ENCODE results near the gene IQSEC1. TPM values are rescaled to one million over a fixed set of nuclear protein-coding genes. Genes with fewer than 3 reads are reported as not detected.
"Not testable (repeated sequence)": the region's sequence is repeated elsewhere in the genome, so short reads cannot be mapped to it uniquely, and the experiment has no call there.

The IQSEC1 gene
- total RNA-seq, 3 donors from 2014 or later: 19.8 to 42.2 (median 21.9) TPM

GRCh38 chr3:12884186-12884680 lies 189.0 kb downstream of the IQSEC1 start:
- Histone ChIP-seq H3K9me3 (no peaks in the 10 kb centered on the region), H3K4me3 (no peak overlapping the region), H3K4me1 (ENCODE audit: low read depth) (no peaks in the 10 kb centered on the region), H3K36me3 (ENCODE audit: low read depth) (no peaks in the 10 kb centered on the region)
- intact Hi-C loops (cut with DNase I, micrococcal nuclease): no loop called here
- no peak for DNase-seq
- ATAC-seq: no peak
- TF ChIP-seq, protein P1, sequence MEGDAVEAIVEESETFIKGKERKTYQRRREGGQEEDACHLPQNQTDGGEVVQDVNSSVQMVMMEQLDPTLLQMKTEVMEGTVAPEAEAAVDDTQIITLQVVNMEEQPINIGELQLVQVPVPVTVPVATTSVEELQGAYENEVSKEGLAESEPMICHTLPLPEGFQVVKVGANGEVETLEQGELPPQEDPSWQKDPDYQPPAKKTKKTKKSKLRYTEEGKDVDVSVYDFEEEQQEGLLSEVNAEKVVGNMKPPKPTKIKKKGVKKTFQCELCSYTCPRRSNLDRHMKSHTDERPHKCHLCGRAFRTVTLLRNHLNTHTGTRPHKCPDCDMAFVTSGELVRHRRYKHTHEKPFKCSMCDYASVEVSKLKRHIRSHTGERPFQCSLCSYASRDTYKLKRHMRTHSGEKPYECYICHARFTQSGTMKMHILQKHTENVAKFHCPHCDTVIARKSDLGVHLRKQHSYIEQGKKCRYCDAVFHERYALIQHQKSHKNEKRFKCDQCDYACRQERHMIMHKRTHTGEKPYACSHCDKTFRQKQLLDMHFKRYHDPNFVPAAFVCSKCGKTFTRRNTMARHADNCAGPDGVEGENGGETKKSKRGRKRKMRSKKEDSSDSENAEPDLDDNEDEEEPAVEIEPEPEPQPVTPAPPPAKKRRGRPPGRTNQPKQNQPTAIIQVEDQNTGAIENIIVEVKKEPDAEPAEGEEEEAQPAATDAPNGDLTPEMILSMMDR (IDR thresholded peaks at IDR 0.05): no peak

GRCh38 chr3:12882336-12883310 lies 190.6 kb downstream of the IQSEC1 start:
- H3K4me3 ChIP-seq: no peak overlapping the region
- TF ChIP-seq, protein P1 (IDR thresholded peaks at IDR 0.05): no peak
- intact Hi-C loops (cut with DNase I, micrococcal nuclease): no loop called here
- H3K9me3 ChIP-seq: no peaks in the 10 kb centered on the region
- DNase-seq (no peak), ATAC-seq (no peak)
- H3K4me1 ChIP-seq (ENCODE audit: low read depth): no peaks in the 10 kb centered on the region
- H3K36me3 ChIP-seq (ENCODE audit: low read depth): no peaks in the 10 kb centered on the region

- H3K36me3 ChIP-seq (ENCODE audit: low read depth); H3K9me3 ChIP-seq; H3K4me3 ChIP-seq; DNase-seq; H3K4me1 ChIP-seq (ENCODE audit: low read depth); ATAC-seq; intact Hi-C loops (cut with DNase I, micrococcal nuclease): not testable (repeated sequence)
These were observed 191.4 kb downstream of the IQSEC1 start for GRCh38 chr3:12881858-12882257.

- intact Hi-C loops (cut with DNase I, micrococcal nuclease): no loop called here
- TF ChIP-seq, protein P1 (IDR thresholded peaks at IDR 0.05): no peak
- ATAC-seq: no peak
These were observed 193.9 kb downstream of the IQSEC1 start for GRCh38 chr3:12879191-12879815.

DNA sequence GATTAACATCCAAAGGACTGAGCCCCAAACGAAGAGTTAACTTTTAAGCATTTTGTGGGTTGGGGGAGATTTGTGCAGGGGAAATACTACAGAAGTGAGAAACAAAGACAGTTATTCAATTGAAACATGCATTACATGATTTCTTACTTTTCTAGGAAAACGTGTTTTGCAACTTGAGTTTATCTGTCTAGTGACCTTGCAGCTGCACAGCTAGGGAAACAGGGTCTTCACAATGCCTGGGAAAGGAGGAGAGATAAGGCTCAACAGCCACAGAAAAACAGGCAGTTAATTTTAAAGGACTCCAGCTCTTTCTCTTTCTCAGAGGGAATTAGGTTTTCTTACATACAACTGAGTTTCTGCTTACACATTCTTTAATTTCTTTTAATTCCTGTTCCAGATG lies 194.5 kb downstream of the IQSEC1 start:
- ATAC-seq; H3K4me3 ChIP-seq; DNase-seq; intact Hi-C loops (cut with DNase I, micrococcal nuclease); H3K4me1 ChIP-seq (ENCODE audit: low read depth); H3K9me3 ChIP-seq; H3K36me3 ChIP-seq (ENCODE audit: low read depth): not testable (repeated sequence)

More at GRCh38 chr3:12879191-12879815, 193.9 kb downstream of the IQSEC1 start:
- no peak for DNase-seq
- Histone ChIP-seq H3K4me1 (ENCODE audit: low read depth) (no peaks in the 10 kb centered on the region), H3K9me3 (no peaks in the 10 kb centered on the region), H3K36me3 (ENCODE audit: low read depth) (no peaks in the 10 kb centered on the region), H3K4me3 (no peak overlapping the region)

DNA sequence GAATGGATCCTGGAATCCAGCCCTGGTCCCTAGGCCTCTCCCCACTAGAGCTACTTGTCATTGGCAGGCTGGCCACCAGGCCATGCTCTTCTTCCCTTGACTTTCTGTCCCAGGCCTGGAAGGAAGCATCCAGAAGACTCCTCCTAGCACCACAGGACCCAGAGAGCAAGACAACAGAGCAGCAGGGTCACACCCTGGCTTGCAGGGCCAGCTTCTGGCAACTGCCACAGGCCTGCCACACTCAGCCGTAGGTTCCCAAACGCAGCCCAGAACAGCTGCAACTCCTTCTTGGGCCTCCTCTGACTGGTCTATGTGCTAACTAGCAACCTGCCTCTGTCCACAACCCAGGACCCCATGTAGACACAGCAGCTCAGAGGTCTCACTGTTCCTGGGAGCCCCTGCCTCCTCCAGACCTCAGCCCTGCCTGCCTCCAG lies 195.1 kb downstream of the IQSEC1 start:
- no peaks in the 10 kb centered on the region for H3K9me3 ChIP-seq
- H3K4me3 ChIP-seq: no peak overlapping the region
- no peaks in the 10 kb centered on the region for H3K36me3 ChIP-seq (ENCODE audit: low read depth)
- H3K4me1 ChIP-seq (ENCODE audit: low read depth): no peaks in the 10 kb centered on the region
- TF ChIP-seq, protein P1 (IDR thresholded peaks at IDR 0.05): no peak
- DNase-seq: no peak
- ATAC-seq: no peak
- intact Hi-C loops (cut with DNase I, micrococcal nuclease): no loop called here
